Mesendoderm (in vitro differentiated cells): ENCODE data around the gene CAMK4.

Experiments used
- DNase-seq: peaks from one replicate; pipeline ENCODE4 v3.0.0; 2013
- H2AK5ac ChIP-seq: 2 replicates; pipeline ENCODE4 v1.6.1; 2013; ENCODE audit warnings: low read length, inconsistent platforms
- H2BK120ac ChIP-seq: 2 replicates; pipeline ENCODE4 v1.6.1; 2013; ENCODE audit warnings: low read depth, mild to moderate bottlenecking, low read length, moderate library complexity, mixed read lengths
- H2BK15ac ChIP-seq: replicated peaks from 2 replicates; pipeline ENCODE4 v1.6.1; 2013; ENCODE audit warnings: low read depth, mild to moderate bottlenecking, moderate library complexity
- H2BK5ac ChIP-seq: 2 replicates; pipeline ENCODE4 v1.6.1; 2013; ENCODE audit warnings: low read length, inconsistent platforms
- H3K18ac ChIP-seq: 2 replicates; pipeline ENCODE4 v1.6.1; 2013; ENCODE audit warnings: mild to moderate bottlenecking, low read length, mixed read lengths
- H3K23ac ChIP-seq: one replicate; pipeline ENCODE4 v1.6.1; 2013; ENCODE audit warnings: low read length
- H3K27ac ChIP-seq: 2 replicates; pipeline ENCODE4 v1.5.1; 2013; ENCODE audit warnings: low read depth, mild to moderate bottlenecking, inconsistent platforms, low read length, moderate library complexity
- H3K27me3 ChIP-seq: 2 replicates; pipeline ENCODE4 v1.6.1; 2013; ENCODE audit warnings: low read length, control low read depth, mild to moderate bottlenecking, inconsistent platforms; ENCODE audit not compliant: insufficient read depth, poor library complexity
- H3K36me3 ChIP-seq: 2 replicates; pipeline ENCODE4 v1.6.1; 2013; ENCODE audit warnings: low read length, inconsistent platforms; ENCODE audit not compliant: control insufficient read depth, insufficient read depth
- H3K4ac ChIP-seq: one replicate; pipeline ENCODE4 v1.6.1; 2013; ENCODE audit warnings: low read depth, mild to moderate bottlenecking, low read length, moderate library complexity
- H3K4me1 ChIP-seq: 2 replicates; pipeline ENCODE4 v1.6.1; 2013; ENCODE audit warnings: low read depth, low read length, inconsistent platforms; ENCODE audit not compliant: control insufficient read depth
- H3K4me2 ChIP-seq: 2 replicates; pipeline ENCODE4 v1.6.1; 2013; ENCODE audit warnings: low read length
- H3K4me3 ChIP-seq: 2 replicates; pipeline ENCODE4 v1.5.1; 2013; ENCODE audit warnings: mild to moderate bottlenecking, low read length
- H3K56ac ChIP-seq: one replicate; pipeline ENCODE4 v1.6.1; 2013; ENCODE audit warnings: low read length
- H3K79me1 ChIP-seq: 2 replicates; pipeline ENCODE4 v1.6.1; 2013; ENCODE audit warnings: low read length, inconsistent platforms
- H3K79me2 ChIP-seq: 2 replicates; pipeline ENCODE4 v1.6.1; 2013; ENCODE audit warnings: mild to moderate bottlenecking, low read length; ENCODE audit not compliant: control insufficient read depth, insufficient read depth
- H3K9ac ChIP-seq: 2 replicates; pipeline ENCODE4 v1.6.1; 2013; ENCODE audit warnings: low read length, inconsistent platforms
- H4K5ac ChIP-seq: one replicate; pipeline ENCODE4 v1.6.1; 2013; ENCODE audit warnings: low read length
- H4K8ac ChIP-seq: one replicate; pipeline ENCODE4 v1.6.1; 2013; ENCODE audit warnings: low read depth, mild to moderate bottlenecking, control low read depth, low read length, moderate library complexity
- WGBS: extraction: QIAGEN DNeasy Blood & Tissue Kit; methylation state at CpG from one replicate; pipeline ENCODE4 v1.1.7; 2013; ENCODE audit warnings: low lambda C conversion rate, missing lambda C conversion rate; ENCODE audit not compliant: insufficient coverage; ENCODE audit errors: extremely low coverage; 5-methylcytosine and 5-hydroxymethylcytosine counted together

The CAMK4 gene

GRCh38 chr5:111271885-111272284 lies 47.7 kb downstream of the CAMK4 start:
- no CpG with 5 or more reads among the region's 3 CpGs for WGBS
- no peak overlapping the region for H3K4me3 ChIP-seq
- no peaks in the 10 kb centered on the region for H3K4me1 ChIP-seq
- no peak overlapping the region for H3K4me2 ChIP-seq
- H4K5ac ChIP-seq, result no peak overlapping the region
- H3K56ac ChIP-seq, result no peak overlapping the region
- no peak overlapping the region for H3K23ac ChIP-seq
- no peak overlapping the region for H3K9ac ChIP-seq
- no peak overlapping the region for H3K4ac ChIP-seq
- H3K27ac ChIP-seq, result no peak overlapping the region
- H3K79me2 ChIP-seq, result no peaks in the 10 kb centered on the region
- no peak overlapping the region for H2BK15ac ChIP-seq
- H2BK120ac ChIP-seq, result no peak overlapping the region
- DNase-seq, result no peak
- H3K27me3 ChIP-seq, result no peaks in the 10 kb centered on the region
- H3K36me3 ChIP-seq, result no peaks in the 10 kb centered on the region
- H3K18ac ChIP-seq, result no peak overlapping the region
- no peak overlapping the region for H4K8ac ChIP-seq
- H3K79me1 ChIP-seq, result no peaks in the 10 kb centered on the region
- no peak overlapping the region for H2AK5ac ChIP-seq
- no peak overlapping the region for H2BK5ac ChIP-seq

GRCh38 chr5:111277061-111277460 lies 52.9 kb downstream of the CAMK4 start:
- no peaks in the 10 kb centered on the region for H3K79me2 ChIP-seq
- no peaks in the 10 kb centered on the region for H3K4me1 ChIP-seq
- no peak for DNase-seq
- H3K27me3 ChIP-seq, result no peaks in the 10 kb centered on the region
- H2BK120ac ChIP-seq, result no peak overlapping the region
- no CpG with 5 or more reads among the region's 2 CpGs for WGBS
- no peak overlapping the region for H3K23ac ChIP-seq
- H3K56ac ChIP-seq, result no peak overlapping the region
- no peak overlapping the region for H4K8ac ChIP-seq
- no peak overlapping the region for H3K4me3 ChIP-seq
- H3K9ac ChIP-seq, result no peak overlapping the region
- no peak overlapping the region for H3K4me2 ChIP-seq
- H3K27ac ChIP-seq, result no peak overlapping the region
- H2AK5ac ChIP-seq, result no peak overlapping the region
- H3K79me1 ChIP-seq, result no peaks in the 10 kb centered on the region
- no peak overlapping the region for H2BK15ac ChIP-seq
- no peak overlapping the region for H3K4ac ChIP-seq
- no peak overlapping the region for H3K18ac ChIP-seq
- no peaks in the 10 kb centered on the region for H3K36me3 ChIP-seq
- H2BK5ac ChIP-seq, result no peak overlapping the region
- no peak overlapping the region for H4K5ac ChIP-seq

GRCh38 chr5:111278858-111279504 lies 54.8 kb downstream of the CAMK4 start:
- DNase-seq, result peak; percentile 79
- H3K56ac ChIP-seq, result no peak overlapping the region
- no peak overlapping the region for H2BK5ac ChIP-seq
- H3K9ac ChIP-seq, result no peak overlapping the region
- no peak overlapping the region for H3K27ac ChIP-seq
- H3K27me3 ChIP-seq, result no peaks in the 10 kb centered on the region
- no peak overlapping the region for H3K18ac ChIP-seq
- H3K4me1 ChIP-seq, result no peaks in the 10 kb centered on the region
- H2AK5ac ChIP-seq, result no peak overlapping the region
- H3K4ac ChIP-seq, result no peak overlapping the region
- H2BK15ac ChIP-seq, result no peak overlapping the region
- no CpG with 5 or more reads among the region's 12 CpGs for WGBS
- no peak overlapping the region for H4K8ac ChIP-seq
- no peak overlapping the region for H2BK120ac ChIP-seq
- no peak overlapping the region for H3K4me2 ChIP-seq
- H3K79me2 ChIP-seq, result no peaks in the 10 kb centered on the region
- H3K79me1 ChIP-seq, result no peaks in the 10 kb centered on the region
- H3K36me3 ChIP-seq, result no peaks in the 10 kb centered on the region
- no peak overlapping the region for H4K5ac ChIP-seq
- H3K4me3 ChIP-seq, result no peak overlapping the region
- H3K23ac ChIP-seq, result no peak overlapping the region

GRCh38 chr5:111280282-111280951 lies 56.2 kb downstream of the CAMK4 start:
- no peaks in the 10 kb centered on the region for H3K79me1 ChIP-seq
- no peak overlapping the region for H2BK5ac ChIP-seq
- H2AK5ac ChIP-seq, result no peak overlapping the region
- no peak overlapping the region for H2BK15ac ChIP-seq
- no peak overlapping the region for H3K9ac ChIP-seq
- H3K4ac ChIP-seq, result no peak overlapping the region
- no peaks in the 10 kb centered on the region for H3K4me1 ChIP-seq
- no peak for DNase-seq
- no peak overlapping the region for H3K23ac ChIP-seq
- H3K18ac ChIP-seq, result no peak overlapping the region
- no peaks in the 10 kb centered on the region for H3K27me3 ChIP-seq
- no peak overlapping the region for H3K4me3 ChIP-seq
- no peak overlapping the region for H4K5ac ChIP-seq
- H3K56ac ChIP-seq, result no peak overlapping the region
- H3K4me2 ChIP-seq, result no peak overlapping the region
- no peak overlapping the region for H2BK120ac ChIP-seq
- H3K79me2 ChIP-seq, result no peaks in the 10 kb centered on the region
- no peaks in the 10 kb centered on the region for H3K36me3 ChIP-seq
- no peak overlapping the region for H4K8ac ChIP-seq
- H3K27ac ChIP-seq, result no peak overlapping the region
- no CpG with 5 or more reads among the region's 6 CpGs for WGBS

GRCh38 chr5:111282798-111283197 lies 58.6 kb downstream of the CAMK4 start:
- H2BK15ac ChIP-seq, result no peak overlapping the region
- no CpG with 5 or more reads among the region's 3 CpGs for WGBS
- H2BK120ac ChIP-seq, result no peak overlapping the region
- no peak overlapping the region for H3K23ac ChIP-seq
- H3K4me2 ChIP-seq, result no peak overlapping the region
- no peaks in the 10 kb centered on the region for H3K79me2 ChIP-seq
- H3K36me3 ChIP-seq, result no peaks in the 10 kb centered on the region
- no peaks in the 10 kb centered on the region for H3K4me1 ChIP-seq
- no peak overlapping the region for H2AK5ac ChIP-seq
- no peak overlapping the region for H4K8ac ChIP-seq
- H2BK5ac ChIP-seq, result no peak overlapping the region
- H3K27ac ChIP-seq, result no peak overlapping the region
- no peak overlapping the region for H3K56ac ChIP-seq
- no peaks in the 10 kb centered on the region for H3K27me3 ChIP-seq
- DNase-seq, result no peak
- no peak overlapping the region for H3K18ac ChIP-seq
- no peak overlapping the region for H3K4me3 ChIP-seq
- H3K79me1 ChIP-seq, result no peaks in the 10 kb centered on the region
- no peak overlapping the region for H3K4ac ChIP-seq
- no peak overlapping the region for H3K9ac ChIP-seq
- H4K5ac ChIP-seq, result no peak overlapping the region

GRCh38 chr5:111284825-111285224 lies 60.6 kb downstream of the CAMK4 start:
- H3K27me3 ChIP-seq, result no peaks in the 10 kb centered on the region
- H3K79me2 ChIP-seq, result no peaks in the 10 kb centered on the region
- no peak overlapping the region for H3K18ac ChIP-seq
- no CpG with 5 or more reads among the region's 2 CpGs for WGBS
- no peaks in the 10 kb centered on the region for H3K36me3 ChIP-seq
- H3K27ac ChIP-seq, result no peak overlapping the region
- H3K79me1 ChIP-seq, result no peaks in the 10 kb centered on the region
- no peak overlapping the region for H3K4me2 ChIP-seq
- H3K9ac ChIP-seq, result no peak overlapping the region
- no peak overlapping the region for H4K8ac ChIP-seq
- no peak overlapping the region for H3K23ac ChIP-seq
- no peak overlapping the region for H3K56ac ChIP-seq
- no peak overlapping the region for H3K4me3 ChIP-seq
- no peak overlapping the region for H2BK5ac ChIP-seq
- no peak overlapping the region for H2AK5ac ChIP-seq
- H4K5ac ChIP-seq, result no peak overlapping the region
- no peak for DNase-seq
- H3K4me1 ChIP-seq, result no peaks in the 10 kb centered on the region
- H2BK15ac ChIP-seq, result no peak overlapping the region
- no peak overlapping the region for H2BK120ac ChIP-seq
- no peak overlapping the region for H3K4ac ChIP-seq
